AG09319 (cell line): ENCODE results near the gene PTPRU.

Source experiments
- DNase-seq: peaks from one replicate; pipeline ENCODE4 v3.0.0-alpha.2; 2010; ENCODE audit warnings: low read depth; ENCODE audit errors: extremely low read depth
- CTCF ChIP-seq: IDR thresholded peaks from 2 replicates; pipeline ENCODE4 v1.5.1; 2011; ENCODE audit warnings: low read depth, mild to moderate bottlenecking, inconsistent platforms, low read length, moderate library complexity

Gene PTPRU

GRCh38 chr1:29235955-29236711 lies at the start of gene PTPRU:
TSS of gene PTPRU (plus strand) at chr1:29236522. CDS start at chr1:29236645, 123 bp downstream.
- TF ChIP-seq CTCF, result peak; percentile 27
- DNase-seq, result no peak

DNA sequence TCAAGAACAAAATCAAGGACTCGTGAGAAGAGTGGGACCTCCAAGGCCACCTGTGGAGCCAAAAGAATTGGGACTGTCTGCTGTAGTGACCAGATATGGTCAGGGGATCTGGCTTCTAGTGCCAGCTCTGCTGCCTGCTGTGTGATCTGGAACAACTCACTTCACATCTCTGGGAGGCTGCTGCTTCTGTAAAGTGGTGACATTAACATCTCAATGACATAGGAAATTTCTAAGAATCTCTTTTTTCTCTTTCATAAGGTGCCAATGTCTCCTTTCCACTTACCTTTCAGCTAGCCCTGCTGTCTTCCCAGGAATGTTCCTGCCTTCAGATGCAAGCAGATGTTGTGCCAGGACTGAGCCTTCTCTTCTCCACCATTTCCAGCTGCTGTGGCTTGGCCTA lies 49.6 kb upstream of the PTPRU start:
- TF ChIP-seq CTCF, result no peak
- DNase-seq, result no peak

DNA sequence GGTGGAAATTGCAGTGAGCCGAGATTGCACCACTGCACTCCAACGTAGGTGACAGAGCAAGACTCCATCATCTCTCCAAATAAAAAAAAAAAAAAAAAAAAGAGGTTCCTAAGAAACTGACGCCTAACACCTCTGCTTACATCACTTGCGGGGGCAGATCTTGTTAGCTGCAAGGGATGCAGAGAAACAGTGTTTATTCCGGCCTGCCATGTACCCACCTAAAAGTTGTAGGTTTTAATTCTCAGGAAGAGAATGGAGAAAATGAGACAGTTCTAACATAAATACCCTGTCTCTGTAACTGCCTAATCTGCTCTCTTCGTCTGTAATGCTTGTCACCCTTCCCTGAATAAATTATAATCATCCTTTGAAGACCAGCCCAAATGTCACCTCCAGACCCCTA lies 45.6 kb upstream of the PTPRU start:
- no peak for TF ChIP-seq CTCF
- DNase-seq, result no peak

DNA sequence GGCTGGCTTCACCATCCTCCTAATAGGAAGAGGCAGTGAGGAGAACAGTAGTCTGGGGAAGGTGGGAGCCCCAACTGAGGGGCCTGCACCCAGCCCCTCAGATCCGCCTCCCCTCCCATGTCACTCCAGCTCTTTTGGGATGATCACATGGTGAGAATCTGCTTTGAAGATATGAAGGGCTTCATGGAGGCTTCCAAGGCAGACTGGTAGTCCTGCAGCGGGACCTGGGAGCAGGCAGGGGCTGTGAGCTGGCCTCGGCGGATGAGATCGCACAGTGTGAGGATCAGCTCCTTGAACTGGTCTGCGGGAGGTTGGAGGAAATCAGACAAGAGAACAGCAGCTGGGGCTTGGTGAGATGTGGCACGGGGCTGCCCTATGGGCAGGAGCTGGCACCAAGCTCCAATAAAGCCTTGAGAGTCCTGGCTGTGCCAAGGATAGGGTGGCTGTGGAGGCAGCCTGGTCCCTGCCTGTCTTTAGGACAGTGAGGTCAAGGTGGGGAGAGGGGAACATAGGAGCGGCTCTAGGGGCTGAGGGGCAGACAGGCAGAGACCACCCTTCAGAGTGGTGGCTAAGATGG lies 42.4 kb upstream of the PTPRU start:
- no peak for TF ChIP-seq CTCF
- DNase-seq, result no peak

DNA sequence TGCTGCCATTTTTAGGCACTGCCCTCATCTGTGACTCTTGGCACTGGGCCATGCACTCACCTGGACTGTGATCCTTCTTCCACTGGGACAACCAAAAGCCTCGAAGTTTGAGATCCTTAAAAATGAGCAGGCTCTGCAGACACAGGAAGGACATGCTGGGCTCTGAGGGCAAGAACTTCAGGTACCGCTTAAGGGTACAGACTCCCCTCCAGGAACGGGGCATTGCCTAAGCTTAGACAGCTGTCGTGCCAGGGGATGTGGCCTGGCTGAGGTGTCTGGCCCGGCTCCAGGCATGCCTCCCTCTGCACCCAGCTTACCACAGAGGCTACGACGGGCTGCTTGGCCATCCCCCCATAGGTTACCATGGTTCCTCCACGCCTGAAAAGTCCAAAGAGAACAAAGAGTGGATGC lies 40.4 kb upstream of the PTPRU start:
- no peak for TF ChIP-seq CTCF
- no peak for DNase-seq

DNA sequence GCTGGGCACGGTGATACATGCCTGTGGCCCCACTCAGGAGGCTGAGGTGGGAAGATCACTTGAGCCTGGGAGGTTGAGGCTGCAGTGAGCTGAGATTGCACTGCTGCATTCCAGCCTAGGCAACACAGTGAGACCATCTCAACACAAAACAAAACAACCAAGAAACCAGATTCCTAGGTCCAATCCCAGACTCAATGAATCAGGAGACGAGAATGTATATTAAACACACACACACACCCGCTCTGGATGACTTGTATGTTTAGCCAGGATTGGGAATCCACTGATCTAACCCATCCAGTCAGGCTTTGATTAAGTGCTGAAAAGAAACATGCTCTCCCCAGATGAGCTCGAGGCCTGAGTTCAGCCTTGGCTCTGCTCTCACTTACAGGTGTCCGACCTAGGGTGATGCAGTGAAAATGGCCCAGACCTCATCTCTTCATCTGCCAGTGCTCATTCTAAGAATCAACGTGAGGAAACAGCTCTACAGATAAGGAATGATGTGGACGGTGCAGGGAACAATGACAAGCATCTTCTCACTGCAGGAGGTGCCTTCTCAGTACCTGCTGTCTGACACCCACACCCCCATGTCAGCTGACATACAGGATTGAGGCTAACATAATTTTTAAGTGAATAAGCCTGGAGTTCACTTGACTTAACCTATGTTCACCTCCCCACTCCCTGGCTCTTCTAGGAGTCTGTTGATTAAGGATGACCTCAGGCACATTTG lies 39.3 kb upstream of the PTPRU start:
- no peak for TF ChIP-seq CTCF
- DNase-seq, result peak; percentile 86

GRCh38 chr1:29197590-29197924 lies 38.8 kb upstream of the PTPRU start:
- peak; percentile 55 for TF ChIP-seq CTCF
- DNase-seq, result no peak
